Measurements from ENCODE around the gene ART5. TPM values are rescaled to one million over a fixed set of nuclear protein-coding genes. Genes with fewer than 3 reads are reported as not detected.
"Not testable (repeated sequence)": the region's sequence is repeated elsewhere in the genome, so short reads cannot be mapped to it uniquely, and the experiment has no call there.

The ART5 gene
- total RNA-seq, 2 donors from 2014 or later, result not detected

GRCh38 chr11:3590193-3590592, 51.6 kb downstream of the ART5 start:
- intact Hi-C loops (cut with DNase I); DNase-seq (ENCODE audit: low spot score): not testable (repeated sequence)

GRCh38 chr11:3588776-3589175, 53.0 kb downstream of the ART5 start:
- intact Hi-C loops (cut with DNase I); DNase-seq (ENCODE audit: low spot score): not testable (repeated sequence)

Other genes starting within 250 kb of the ART5 start
- gene ART1, start 3.1 kb upstream of the ART5 start, total RNA-seq, result under 1 TPM in 1 of 2 donors, not detected in 1; 0.42 TPM
- gene CHRNA10, start 29.4 kb upstream of the ART5 start, total RNA-seq, result under 1 TPM; 0.52 to 0.83 TPM
- gene NUP98, start 155.6 kb upstream of the ART5 start, total RNA-seq, result 10 to 100 TPM; 51.6 to 53.8 TPM
- gene PGAP2, start 166.6 kb upstream of the ART5 start, total RNA-seq, result 1 to 10 TPM; 5.4 to 9.2 TPM
- gene RHOG, start 199.0 kb upstream of the ART5 start, total RNA-seq, result 10 to 100 TPM; 52.0 to 55.0 TPM
- gene STIM1, start 213.7 kb upstream of the ART5 start, total RNA-seq, result 10 to 100 TPM; 66.9 to 81.7 TPM

All from posterior vena cava (tissue), 2 donors.